Astrocyte of the spinal cord (primary cell): Measurements from ENCODE around the gene PPP2R5D.

ENCODE experiments used
- DNase-seq: peaks from one replicate; pipeline ENCODE4 v3.0.0; 2011; ENCODE audit warnings: low read depth, low spot score
- H3K4me3 ChIP-seq: 2 replicates; pipeline ENCODE4 v1.5.1; 2011; ENCODE audit warnings: low read depth, mild to moderate bottlenecking, low read length, moderate library complexity
- CTCF ChIP-seq: IDR thresholded peaks from 2 replicates; pipeline ENCODE4 v1.5.1; 2012; ENCODE audit warnings: low read depth, mild to moderate bottlenecking, low read length, inconsistent platforms
- in situ Hi-C: cut with HindIII; loops from 2 replicates; pipeline ENCODE4 v1.10.0; 2017; ENCODE audit warnings: low sequenced_read_pairs

PPP2R5D gene

GRCh38 chr6:43052842-43053544 is 68.6 kb downstream of the PPP2R5D start:
- TF ChIP-seq CTCF, result no peak
- in situ Hi-C loops, result no loop called here
- H3K4me3 ChIP-seq, result peak overlapping the region; percentile 75
- peak; percentile 26 for DNase-seq

GRCh38 chr6:43053545-43054205 is 69.3 kb downstream of the PPP2R5D start, which contains the start of gene CUL7:
TSS of gene CUL7 (minus strand) at chr6:43053851. CDS start at chr6:43052788, 1,063 bp downstream.
- H3K4me3 ChIP-seq, result peak within 1 kb of the TSS; percentile 75
- in situ Hi-C loops, result no loop called here
- DNase-seq, result peak; percentile 95
- no peak for TF ChIP-seq CTCF

- no peak for TF ChIP-seq CTCF
- in situ Hi-C loops, result no loop called here
- peak; percentile 12 for DNase-seq
- H3K4me3 ChIP-seq, result peak overlapping the region; percentile 75
Observed at GRCh38 chr6:43054206-43054943, 70.0 kb downstream of the PPP2R5D start.

- H3K4me3 ChIP-seq, result no peak overlapping the region
- in situ Hi-C loops, result no loop called here
Observed at GRCh38 chr6:43055966-43056365, 71.6 kb downstream of the PPP2R5D start.

GRCh38 chr6:43058531-43058930 is 74.2 kb downstream of the PPP2R5D start:
- peak overlapping the region; percentile 82 for H3K4me3 ChIP-seq
- DNase-seq, result no peak
- in situ Hi-C loops, result no loop called here
- TF ChIP-seq CTCF, result no peak

More at GRCh38 chr6:43055966-43056365, 71.6 kb downstream of the PPP2R5D start:
- DNase-seq, result no peak
- no peak for TF ChIP-seq CTCF

- in situ Hi-C loops, result no loop called here
- no peak for TF ChIP-seq CTCF
- H3K4me3 ChIP-seq, result peak within 1 kb of the TSS; percentile 82
- DNase-seq, result peak; percentile 99
Observed at GRCh38 chr6:43059168-43060033, 75.0 kb downstream of the PPP2R5D start, which contains the start of the genes KLC4 and MRPL2. TSS of gene KLC4 (plus strand) at chr6:43059631. CDS start at chr6:43061336, 1,705 bp downstream. TSS of gene MRPL2 (minus strand) at chr6:43059434. CDS start at chr6:43059381, 53 bp downstream.
